Central memory CD8-positive, alpha-beta T cell (primary cell): ENCODE measurements around the gene KCNQ4.

Experiments
- ATAC-seq: fragments of 150-1000 bp; cut with Tn5 transposase; replicated peaks from 2 replicates; pipeline ENCODE4 v1.10.0; 2022; ENCODE audit warnings: mild to moderate bottlenecking, moderate FRiP score, moderate number of reproducible peaks; ENCODE audit not compliant: poor library complexity, severe bottlenecking; ENCODE audit errors: extremely low read depth
- DNase-seq, 2 donors: peaks; one replicate each; pipeline ENCODE4 v3.0.0; 2021; ENCODE audit warnings: low spot score in 2 of 2
- H3K27ac Mint-ChIP-seq: one replicate; pipeline ENCODE4 v1.8.0; 2022; ENCODE audit warnings: low read depth, mild to moderate bottlenecking, moderate library complexity, mixed read lengths
- H3K27me3 Mint-ChIP-seq: one replicate; pipeline ENCODE4 v1.8.0; 2022; ENCODE audit warnings: mixed read lengths
- H3K36me3 Mint-ChIP-seq: one replicate; pipeline ENCODE4 v1.8.0; 2022; ENCODE audit warnings: mild to moderate bottlenecking, moderate library complexity, mixed read lengths; ENCODE audit not compliant: insufficient read depth
- H3K4me1 Mint-ChIP-seq: one replicate; pipeline ENCODE4 v1.8.0; 2022; ENCODE audit warnings: mixed read lengths
- H3K4me3 Mint-ChIP-seq: one replicate; pipeline ENCODE4 v1.8.0; 2022; ENCODE audit warnings: mild to moderate bottlenecking, moderate library complexity, mixed read lengths
- H3K9me3 Mint-ChIP-seq: one replicate; pipeline ENCODE4 v1.8.0; 2022; ENCODE audit warnings: mixed read lengths

Gene KCNQ4

GRCh38 chr1:40783001-40783905, at the start of gene KCNQ4:
TSS of gene KCNQ4 (plus strand) at chr1:40783787. CDS start at chr1:40784094, 307 bp downstream.
- DNase-seq, result no peak
- peaks cover 2% of the 10 kb centered on the region for H3K36me3 Mint-ChIP-seq
- peak within 1 kb of the TSS; percentile 75 for H3K4me3 Mint-ChIP-seq
- ATAC-seq, result no peak
- H3K4me1 Mint-ChIP-seq, result peaks cover 11% of the 10 kb centered on the region
- no peak within 1 kb of the TSS for H3K27ac Mint-ChIP-seq
- H3K27me3 Mint-ChIP-seq, result peaks cover 46% of the 10 kb centered on the region
- H3K9me3 Mint-ChIP-seq, result no peaks in the 10 kb centered on the region

- Mint-ChIP-seq H3K9me3 (no peaks in the 10 kb centered on the region), H3K4me1 (peaks cover 48% of the 10 kb centered on the region), H3K36me3 (peaks cover 8% of the 10 kb centered on the region), H3K27me3 (no peaks in the 10 kb centered on the region), H3K27ac (peak overlapping the region; percentile 71), H3K4me3 (no peak overlapping the region)
- ATAC-seq (no peak), DNase-seq (no peak)
Observed at GRCh38 chr1:40734882-40735628, 48.5 kb upstream of the KCNQ4 start.

- peaks cover 46% of the 10 kb centered on the region for H3K4me1 Mint-ChIP-seq
- H3K36me3 Mint-ChIP-seq, result peaks cover 13% of the 10 kb centered on the region
- no peak for DNase-seq
- H3K4me3 Mint-ChIP-seq, result no peak overlapping the region
- H3K27me3 Mint-ChIP-seq, result no peaks in the 10 kb centered on the region
- H3K9me3 Mint-ChIP-seq, result no peaks in the 10 kb centered on the region
- no peak overlapping the region for H3K27ac Mint-ChIP-seq
- ATAC-seq, result no peak
Observed at GRCh38 chr1:40736085-40736531, 47.5 kb upstream of the KCNQ4 start.

GRCh38 chr1:40738831-40739230, 44.8 kb upstream of the KCNQ4 start:
- Mint-ChIP-seq H3K36me3 (peaks cover 23% of the 10 kb centered on the region), H3K4me1 (peaks cover 37% of the 10 kb centered on the region), H3K9me3 (no peaks in the 10 kb centered on the region), H3K27me3 (no peaks in the 10 kb centered on the region), H3K4me3 (no peak overlapping the region), H3K27ac (peak overlapping the region; percentile 41)
- DNase-seq (no peak), ATAC-seq (no peak)

- Mint-ChIP-seq H3K4me3 (no peak overlapping the region), H3K27me3 (no peaks in the 10 kb centered on the region), H3K27ac (no peak overlapping the region), H3K4me1 (peaks cover 40% of the 10 kb centered on the region), H3K36me3 (peaks cover 23% of the 10 kb centered on the region), H3K9me3 (no peaks in the 10 kb centered on the region)
- ATAC-seq (no peak), DNase-seq (no peak)
Observed at GRCh38 chr1:40739455-40740008, 44.1 kb upstream of the KCNQ4 start.

GRCh38 chr1:40740039-40740996, 43.3 kb upstream of the KCNQ4 start:
- Mint-ChIP-seq H3K27ac (no peak overlapping the region), H3K4me3 (no peak overlapping the region), H3K4me1 (peaks cover 40% of the 10 kb centered on the region), H3K9me3 (no peaks in the 10 kb centered on the region), H3K27me3 (no peaks in the 10 kb centered on the region), H3K36me3 (peaks cover 23% of the 10 kb centered on the region)
- ATAC-seq (no peak), DNase-seq (no peak)

GRCh38 chr1:40740997-40741736, 42.4 kb upstream of the KCNQ4 start:
- Mint-ChIP-seq H3K9me3 (no peaks in the 10 kb centered on the region), H3K27me3 (no peaks in the 10 kb centered on the region), H3K27ac (no peak overlapping the region), H3K36me3 (peaks cover 27% of the 10 kb centered on the region), H3K4me3 (no peak overlapping the region), H3K4me1 (peaks cover 47% of the 10 kb centered on the region)
- no peak for ATAC-seq
- DNase-seq, result no peak

- Mint-ChIP-seq H3K4me1 (peaks cover 53% of the 10 kb centered on the region), H3K27me3 (no peaks in the 10 kb centered on the region), H3K9me3 (no peaks in the 10 kb centered on the region), H3K27ac (no peak overlapping the region), H3K4me3 (no peak overlapping the region), H3K36me3 (peaks cover 34% of the 10 kb centered on the region)
- DNase-seq (no peak), ATAC-seq (no peak)
Observed at GRCh38 chr1:40742363-40743061, 41.1 kb upstream of the KCNQ4 start.

GRCh38 chr1:40743452-40743851, 40.1 kb upstream of the KCNQ4 start:
- DNase-seq (no peak), ATAC-seq (no peak)
- Mint-ChIP-seq H3K4me3 (no peak overlapping the region), H3K4me1 (peaks cover 52% of the 10 kb centered on the region), H3K36me3 (peaks cover 41% of the 10 kb centered on the region), H3K27me3 (no peaks in the 10 kb centered on the region), H3K9me3 (no peaks in the 10 kb centered on the region), H3K27ac (no peak overlapping the region)

GRCh38 chr1:40743860-40744259, 39.7 kb upstream of the KCNQ4 start:
- Mint-ChIP-seq H3K36me3 (peaks cover 42% of the 10 kb centered on the region), H3K9me3 (no peaks in the 10 kb centered on the region), H3K4me1 (peaks cover 48% of the 10 kb centered on the region), H3K4me3 (no peak overlapping the region), H3K27me3 (no peaks in the 10 kb centered on the region), H3K27ac (no peak overlapping the region)
- DNase-seq, result no peak
- no peak for ATAC-seq

- no peak overlapping the region for H3K4me3 Mint-ChIP-seq
- H3K4me1 Mint-ChIP-seq, result peaks cover 42% of the 10 kb centered on the region
- DNase-seq (no peak), ATAC-seq (no peak)
- H3K36me3 Mint-ChIP-seq, result peaks cover 45% of the 10 kb centered on the region
- H3K27ac Mint-ChIP-seq, result no peak overlapping the region
- no peaks in the 10 kb centered on the region for H3K9me3 Mint-ChIP-seq
- H3K27me3 Mint-ChIP-seq, result no peaks in the 10 kb centered on the region
Observed at GRCh38 chr1:40745176-40745575, 38.4 kb upstream of the KCNQ4 start.
